ENCODE data around the gene TGM5. TPM values are rescaled to one million over a fixed set of nuclear protein-coding genes. Genes with fewer than 3 reads are reported as not detected.

Gene TGM5
- polyA plus RNA-seq, 3 donors = not detected

GRCh38 chr15:43219929-43220928 lies 46.5 kb downstream of the TGM5 start:
- DNase-seq (ENCODE audit: low read depth in 3 of 3, low spot score in 2 of 3) = no peak

GRCh38 chr15:43218908-43219706 lies 47.6 kb downstream of the TGM5 start:
- peak in 1 of 3 donors; percentile 1 for DNase-seq (ENCODE audit: low read depth in 3 of 3, low spot score in 2 of 3)

- DNase-seq (ENCODE audit: low read depth in 3 of 3, low spot score in 2 of 3) = no peak
These were observed 50.8 kb downstream of the TGM5 start for GRCh38 chr15:43215961-43216360.

- no peak for DNase-seq (ENCODE audit: low read depth in 3 of 3, low spot score in 2 of 3)
These were observed 52.0 kb downstream of the TGM5 start for GRCh38 chr15:43214592-43215295.

- no peak for DNase-seq (ENCODE audit: low read depth in 3 of 3, low spot score in 2 of 3)
These were observed 52.6 kb downstream of the TGM5 start for GRCh38 chr15:43214169-43214568.

- no peak for DNase-seq (ENCODE audit: low read depth in 3 of 3, low spot score in 2 of 3)
These were observed 53.3 kb downstream of the TGM5 start for GRCh38 chr15:43213466-43213865.

- no peak for DNase-seq (ENCODE audit: low read depth in 3 of 3, low spot score in 2 of 3)
These were observed 53.8 kb downstream of the TGM5 start for GRCh38 chr15:43212951-43213350.

GRCh38 chr15:43212299-43212698 lies 54.4 kb downstream of the TGM5 start:
- DNase-seq (ENCODE audit: low read depth in 3 of 3, low spot score in 2 of 3) = no peak

GRCh38 chr15:43211224-43211735 lies 55.4 kb downstream of the TGM5 start:
- DNase-seq (ENCODE audit: low read depth in 3 of 3, low spot score in 2 of 3) = no peak

GRCh38 chr15:43210807-43211206 lies 55.9 kb downstream of the TGM5 start:
- DNase-seq (ENCODE audit: low read depth in 3 of 3, low spot score in 2 of 3) = no peak

GRCh38 chr15:43210172-43210745 lies 56.5 kb downstream of the TGM5 start:
- no peak for DNase-seq (ENCODE audit: low read depth in 3 of 3, low spot score in 2 of 3)

- DNase-seq (ENCODE audit: low read depth in 3 of 3, low spot score in 2 of 3) = no peak
These were observed 57.5 kb downstream of the TGM5 start for GRCh38 chr15:43209059-43209824.

- no peak for DNase-seq (ENCODE audit: low read depth in 3 of 3, low spot score in 2 of 3)
These were observed 58.4 kb downstream of the TGM5 start for GRCh38 chr15:43208052-43209002.

- no peak for DNase-seq (ENCODE audit: low read depth in 3 of 3, low spot score in 2 of 3)
These were observed 59.7 kb downstream of the TGM5 start for GRCh38 chr15:43207024-43207423.

GRCh38 chr15:43206054-43206453 lies 60.7 kb downstream of the TGM5 start:
- no peak for DNase-seq (ENCODE audit: low read depth in 3 of 3, low spot score in 2 of 3)

GRCh38 chr15:43204016-43204901 lies 62.5 kb downstream of the TGM5 start:
- DNase-seq (ENCODE audit: low read depth in 3 of 3, low spot score in 2 of 3) = no peak

GRCh38 chr15:43199945-43200488 lies 66.7 kb downstream of the TGM5 start:
- no peak for DNase-seq (ENCODE audit: low read depth in 3 of 3, low spot score in 2 of 3)

All from right renal cortex interstitium (tissue), 3 donors.